HCT116 (cell line): Measurements from ENCODE around the gene SLK. TPM values are rescaled to one million over a fixed set of nuclear protein-coding genes. Genes with fewer than 3 reads are reported as not detected.

Source experiments
- ATAC-seq: fragments of 200-7000 bp; cut with Tn5 transposase; 2 replicates; pipeline ENCODE4 v1.9.1; 2020; ENCODE audit warnings: mild to moderate bottlenecking, moderate library complexity
- BruUV-seq: library from RNA; stranded (reverse); fragments of 400-500 nt; replicated peaks from 2 replicates; lab custom pipeline; 2021; lab: Mats Ljungman, UMichigan
- CTCF ChIA-PET: fragments of 300-600 bp; sonication (Branson Sonifier 250); formaldehyde crosslinking; loops from one replicate; lab custom pipeline; 2021; ENCODE audit warnings: antibody characterized with exemption; lab: Charles Lee
- POLR2A ChIA-PET: fragments of 300-600, 350-600 bp; sonication (Branson Sonifier 250); formaldehyde crosslinking; loops from one replicate; lab custom pipeline; 2021; ENCODE audit warnings: antibody characterized with exemption; lab: Charles Lee
- RAD21 ChIA-PET, 2 experiments: fragments of 300-600 bp; sonication (Branson Sonifier 250); formaldehyde crosslinking; loops; one replicate each; lab custom pipeline; 2023; ENCODE audit warnings: low total read pairs in 2 of 2; ENCODE audit not compliant: uncharacterized antibody in 2 of 2, unreplicated experiment in 2 of 2, low non-redundant PET in 1 of 2; lab: Charles Lee
- DNase-seq: peaks from one replicate; pipeline ENCODE4 v3.0.0-alpha.2; 2010; ENCODE audit warnings: low read depth, low spot score
- H2AFZ ChIP-seq: fragments of 200-600 bp; shearing (Covaris generic), sonication (generic); 2 replicates; pipeline ENCODE4 v1.6.1; 2017; ENCODE audit warnings: low read depth, mixed run types, mixed read lengths, antibody characterized with exemption, low read length; ENCODE audit not compliant: poor library complexity, severe bottlenecking
- H3K27ac ChIP-seq: 2 replicates; pipeline ENCODE4 v1.5.1; 2012; ENCODE audit warnings: low read depth, low read length
- H3K27me3 ChIP-seq: fragments of 200-600 bp; sonication (generic); 2 replicates; pipeline ENCODE4 v1.6.1; 2016; ENCODE audit warnings: mixed run types, low read length, mixed read lengths; ENCODE audit not compliant: insufficient read depth
- H3K36me3 ChIP-seq, 2 experiments: fragments of 200-500 bp in 1 of 2; fragments of 200-600 bp in 1 of 2; sonication (Bioruptor generic) in 1 of 2; sonication (generic) in 1 of 2; 2 replicates each; pipeline versions ENCODE4 v1.5.1 to v1.6.1; 2014 to 2016; ENCODE audit warnings: low read length in 2 of 2, inconsistent platforms in 1 of 2, mixed read lengths in 1 of 2, mixed run types in 1 of 2; ENCODE audit not compliant: insufficient read depth in 2 of 2, control insufficient read depth in 1 of 2
- H3K4me1 ChIP-seq, 2 experiments: fragments of 200-600 bp in 1 of 2; sonication (generic) in 1 of 2; 2 replicates each; pipeline versions ENCODE4 v1.5.1 to v1.6.1; 2012 to 2017; ENCODE audit warnings: low read length in 2 of 2, inconsistent platforms in 1 of 2, mild to moderate bottlenecking in 1 of 2, mixed read lengths in 1 of 2, mixed run types in 1 of 2, moderate library complexity in 1 of 2; ENCODE audit not compliant: insufficient read depth in 2 of 2, control insufficient read depth in 1 of 2
- H3K4me2 ChIP-seq: fragments of 200-600 bp; sonication (generic); 2 replicates; pipeline ENCODE4 v1.6.1; 2017; ENCODE audit warnings: mixed run types, low read length, mixed read lengths
- H3K4me3 ChIP-seq, 2 experiments: fragments of 200-600 bp in 1 of 2; sonication (generic) in 1 of 2; replicated peaks in 1 of 2; 2 replicates each; pipeline ENCODE4 v1.5.1; 2011 to 2016; ENCODE audit warnings: low read length in 2 of 2, control low read depth in 1 of 2, low read depth in 1 of 2, mild to moderate bottlenecking in 1 of 2, mixed read lengths in 1 of 2, mixed run types in 1 of 2
- H3K79me2 ChIP-seq: fragments of 200-600 bp; sonication (generic); 2 replicates; pipeline ENCODE4 v1.6.1; 2017; ENCODE audit warnings: mild to moderate bottlenecking, mixed run types, low read length, moderate library complexity, mixed read lengths; ENCODE audit not compliant: insufficient read depth
- H3K9ac ChIP-seq: fragments of 200-600 bp; sonication (generic); 2 replicates; pipeline ENCODE4 v1.6.1; 2016; ENCODE audit warnings: low read length, mixed read lengths
- H3K9me2 ChIP-seq: fragments of 200-600 bp; sonication (generic), shearing (Covaris generic); 2 replicates; pipeline ENCODE4 v1.6.1; 2017; ENCODE audit warnings: mixed run types, mild to moderate bottlenecking, moderate library complexity; ENCODE audit not compliant: insufficient read depth
- H3K9me3 ChIP-seq, 2 experiments: fragments of 200-500 bp in 1 of 2; fragments of 200-600 bp in 1 of 2; sonication (Bioruptor generic) in 1 of 2; sonication (generic) in 1 of 2; 2 replicates each; pipeline ENCODE4 v1.6.1; 2014 to 2017; ENCODE audit warnings: low read length in 2 of 2, mixed read lengths in 2 of 2, inconsistent platforms in 1 of 2, low read depth in 1 of 2, mild to moderate bottlenecking in 1 of 2, mixed run types in 1 of 2, moderate library complexity in 1 of 2; ENCODE audit not compliant: control insufficient read depth in 1 of 2, insufficient read depth in 1 of 2
- H4K20me1 ChIP-seq: fragments of 200-600 bp; sonication (generic), shearing (Covaris generic); 2 replicates; pipeline ENCODE4 v1.6.1; 2017; ENCODE audit warnings: mixed run types, mild to moderate bottlenecking, moderate library complexity; ENCODE audit not compliant: insufficient read depth
- ATF3 ChIP-seq: IDR thresholded peaks from 2 replicates; pipeline ENCODE4 v1.6.1; 2012
- CBX3 ChIP-seq: IDR thresholded peaks from 2 replicates; pipeline ENCODE4 v1.6.1; 2012; ENCODE audit warnings: low read depth
- CEBPB ChIP-seq: IDR thresholded peaks from 2 replicates; pipeline ENCODE4 v1.6.1; 2012; ENCODE audit warnings: low read depth
- EGR1 ChIP-seq: IDR thresholded peaks from 2 replicates; pipeline ENCODE4 v1.6.1; 2012; ENCODE audit warnings: low read depth
- ELF1 ChIP-seq: IDR thresholded peaks from 2 replicates; pipeline ENCODE4 v1.6.1; 2012; ENCODE audit warnings: low read depth, borderline replicate concordance
- EZH2 ChIP-seq: fragments of 200-600 bp; sonication (generic); IDR thresholded peaks from 2 replicates; pipeline ENCODE4 v1.6.1; 2017; ENCODE audit warnings: antibody characterized with exemption, mixed run types
- FOSL1 ChIP-seq: IDR thresholded peaks from 2 replicates; pipeline ENCODE4 v1.6.1; 2012; ENCODE audit warnings: low read depth
- MAX ChIP-seq: IDR thresholded peaks from 2 replicates; pipeline ENCODE4 v1.6.1; 2012
- REST ChIP-seq: IDR thresholded peaks from 2 replicates; pipeline ENCODE4 v1.6.1; 2012; ENCODE audit warnings: low read depth
- SIN3A ChIP-seq: IDR thresholded peaks from 2 replicates; pipeline ENCODE4 v1.6.1; 2012; ENCODE audit warnings: low read depth
- SP1 ChIP-seq: IDR thresholded peaks from 2 replicates; pipeline ENCODE4 v1.6.1; 2012; ENCODE audit warnings: low read depth
- SRF ChIP-seq: IDR thresholded peaks from 2 replicates; pipeline ENCODE4 v1.6.1; 2012; ENCODE audit warnings: low read depth
- TCF7L2 ChIP-seq: IDR thresholded peaks from 2 replicates; pipeline ENCODE4 v1.7.0; 2011; ENCODE audit warnings: borderline replicate concordance, inconsistent platforms; ENCODE audit not compliant: insufficient read depth, insufficient read length; ENCODE audit errors: extremely low read depth
- ZFX ChIP-seq: fragments of 450-650 bp; IDR thresholded peaks from 2 replicates; pipeline ENCODE4 v1.6.1; 2017
- ZNF274 ChIP-seq: fragments of 200-500 bp; sonication (Bioruptor generic); IDR thresholded peaks from 2 replicates; pipeline ENCODE4 v1.6.1; 2014; ENCODE audit warnings: mild to moderate bottlenecking, low read depth, low read length, inconsistent platforms
- intact Hi-C: fragments of 100-400 bp; cut with micrococcal nuclease; formaldehyde crosslinking; loops from 2 replicates; pipeline ENCODE4 v1.10.0; 2022
- total RNA-seq: library from RNA; stranded (reverse); gene quantifications from one replicate; pipeline ENCODE4 v1.2.1, GENCODE V29; 2021; ENCODE audit not compliant: unreplicated experiment

SLK gene
- total RNA-seq, 1 experiment from 2014 or later, result 44.2 TPM

- TF ChIP-seq ZNF274 (no peak), CBX3 (no peak), ELF1 (no peak), CEBPB (no peak)
These were observed 35.3 kb upstream of the SLK start (continued) for GRCh38 chr10:103931603-103932002.

GRCh38 chr10:103932271-103932670 is 34.7 kb upstream of the SLK start:
- ATAC-seq (no peak), DNase-seq (no peak)
- Histone ChIP-seq H3K27ac (no peak overlapping the region), H3K36me3 (no peaks in the 10 kb centered on the region), H3K27me3 (no peaks in the 10 kb centered on the region), H3K9me3 (no peaks in the 10 kb centered on the region), H4K20me1 (no peaks in the 10 kb centered on the region), H2AFZ (no peak overlapping the region), H3K9me2 (no peaks in the 10 kb centered on the region), H3K4me1 (no peaks in the 10 kb centered on the region), H3K4me2 (no peak overlapping the region), H3K4me3 (no peak overlapping the region), H3K9ac (no peak overlapping the region), H3K79me2 (no peaks in the 10 kb centered on the region)
- intact Hi-C loops, result no loop called here
- ChIA-PET RAD21 (no interaction called here), CTCF (no interaction called here), POLR2A (no interaction called here)
- BruUV-seq, result no TSS peak
- TF ChIP-seq SRF, result no peak
- no peak for TF ChIP-seq MAX
- TF ChIP-seq SP1, result no peak
- TF ChIP-seq CEBPB, result no peak
- TF ChIP-seq EZH2, result no peak
- no peak for TF ChIP-seq ATF3
- TF ChIP-seq FOSL1, result no peak
- TF ChIP-seq REST, result no peak
- TF ChIP-seq ZFX, result no peak
- TF ChIP-seq TCF7L2, result no peak
- TF ChIP-seq EGR1, result no peak
- TF ChIP-seq SIN3A, result no peak
